GM23338 (cell line): ENCODE results near the gene PIP5K1C. TPM values are rescaled to one million over a fixed set of nuclear protein-coding genes. Genes with fewer than 3 reads are reported as not detected.

Source experiments
- ATAC-seq: fragments of 200-7000 bp; cut with Tn5 transposase; 3 replicates; pipeline ENCODE4 v1.9.1; 2020
- DNase-seq: peaks from one replicate; pipeline ENCODE4 v3.0.0-alpha.2; 2015; ENCODE audit warnings: low spot score
- H2AFZ ChIP-seq: fragments of 200-600 bp; sonication (generic); 2 replicates; pipeline ENCODE4 v1.8.0; 2016; ENCODE audit warnings: antibody characterized with exemption, mild to moderate bottlenecking, moderate library complexity
- H3F3A ChIP-seq: fragments of 200-600 bp; sonication (generic); replicated peaks from 2 replicates; pipeline ENCODE4 v1.8.0; 2017; ENCODE audit warnings: antibody characterized with exemption, mixed run types, low read depth
- H3K27ac ChIP-seq: fragments of 200-600 bp; sonication (generic); 2 replicates; pipeline ENCODE4 v1.6.1; 2016; ENCODE audit warnings: low read depth
- H3K27me3 ChIP-seq: fragments of 200-600 bp; sonication (generic); 2 replicates; pipeline ENCODE4 v1.8.0; 2016; ENCODE audit warnings: mild to moderate bottlenecking, mixed run types, moderate library complexity; ENCODE audit not compliant: insufficient read depth
- H3K36me3 ChIP-seq: fragments of 200-600 bp; sonication (generic); 2 replicates; pipeline ENCODE4 v1.8.0; 2016; ENCODE audit warnings: mild to moderate bottlenecking; ENCODE audit not compliant: insufficient read depth
- H3K4me1 ChIP-seq: fragments of 200-600 bp; sonication (generic); 2 replicates; pipeline ENCODE4 v1.8.0; 2016; ENCODE audit warnings: mild to moderate bottlenecking, moderate library complexity; ENCODE audit not compliant: insufficient read depth
- H3K4me2 ChIP-seq: fragments of 200-600 bp; sonication (generic); 2 replicates; pipeline ENCODE4 v1.7.1; 2017; ENCODE audit warnings: mixed run types
- H3K4me3 ChIP-seq: fragments of 200-600 bp; sonication (generic); 2 replicates; pipeline ENCODE4 v1.6.1; 2016; ENCODE audit warnings: mixed run types
- H3K79me2 ChIP-seq: fragments of 200-600 bp; sonication (generic); replicated peaks from 2 replicates; pipeline ENCODE4 v1.8.0; 2017; ENCODE audit warnings: mild to moderate bottlenecking; ENCODE audit not compliant: insufficient read depth
- H3K9me2 ChIP-seq: fragments of 200-600 bp; sonication (generic); 2 replicates; pipeline ENCODE4 v1.8.0; 2017; ENCODE audit not compliant: insufficient read depth
- H4K20me1 ChIP-seq: fragments of 200-600 bp; sonication (generic); replicated peaks from 2 replicates; pipeline ENCODE4 v1.8.0; 2017; ENCODE audit warnings: mild to moderate bottlenecking; ENCODE audit not compliant: insufficient read depth
- H3K27ac Mint-ChIP-seq: 2 replicates; pipeline ENCODE4 v1.8.0; 2020; ENCODE audit warnings: inconsistent platforms, mild to moderate bottlenecking, moderate library complexity, mixed read lengths
- H3K27me3 Mint-ChIP-seq: 3 replicates; pipeline ENCODE4 v1.8.0; 2022; ENCODE audit warnings: low read depth, mild to moderate bottlenecking, moderate library complexity, mixed read lengths, inconsistent platforms; ENCODE audit not compliant: insufficient read depth, poor library complexity
- H3K36me3 Mint-ChIP-seq: 3 replicates; pipeline ENCODE4 v1.8.0; 2021; ENCODE audit warnings: low read depth, mild to moderate bottlenecking, inconsistent platforms, moderate library complexity, mixed read lengths
- H3K4me1 Mint-ChIP-seq: 3 replicates; pipeline ENCODE4 v1.8.0; 2020; ENCODE audit warnings: mild to moderate bottlenecking, inconsistent platforms, mixed read lengths
- H3K4me3 Mint-ChIP-seq: 3 replicates; pipeline ENCODE4 v1.8.0; 2021; ENCODE audit warnings: moderate library complexity, mild to moderate bottlenecking, inconsistent platforms, mixed read lengths
- H3K9me3 Mint-ChIP-seq: 3 replicates; pipeline ENCODE4 v1.8.0; 2020; ENCODE audit warnings: moderate library complexity, mild to moderate bottlenecking, inconsistent platforms, mixed read lengths
- CREB1 ChIP-seq: fragments of 250-450 bp; sonication (Bioruptor Pico); IDR thresholded peaks from 2 replicates; pipeline ENCODE4 v1.5.0; 2020; ENCODE audit warnings: low read depth, mild to moderate bottlenecking, moderate library complexity
- ETS1 ChIP-seq: IDR thresholded peaks from 2 replicates; pipeline ENCODE4 v1.6.1; 2016; ENCODE audit warnings: antibody characterized with exemption
- EZH2 ChIP-seq: fragments of 200-600 bp; sonication (generic); IDR thresholded peaks from one replicate; pipeline ENCODE4 v1.8.0; 2017; ENCODE audit warnings: antibody characterized with exemption, mild to moderate bottlenecking, low read depth; ENCODE audit not compliant: unreplicated experiment
- NANOG ChIP-seq: IDR thresholded peaks from 2 replicates; pipeline ENCODE4 v1.6.1; 2016; ENCODE audit warnings: antibody characterized with exemption, borderline replicate concordance
- POLR2AphosphoS5 ChIP-seq: IDR thresholded peaks from 2 replicates; pipeline ENCODE4 v1.6.1; 2016; ENCODE audit warnings: antibody characterized with exemption, low read depth
- REST ChIP-seq: IDR thresholded peaks from one replicate; pipeline ENCODE4 v1.6.1; 2018; ENCODE audit warnings: antibody characterized with exemption; ENCODE audit not compliant: unreplicated experiment
- ZNF114 ChIP-seq: fragments of 250-450 bp; sonication (Bioruptor Pico); IDR thresholded peaks from 2 replicates; pipeline ENCODE4 v1.5.0; 2020; ENCODE audit warnings: mild to moderate bottlenecking, moderate library complexity
- ZNF331 ChIP-seq: fragments of 250-450 bp; sonication (Bioruptor Pico); IDR thresholded peaks from 2 replicates; pipeline ENCODE4 v1.5.0; 2020; ENCODE audit warnings: low read depth, mild to moderate bottlenecking, moderate library complexity
- ZNF462 ChIP-seq: fragments of 250-450 bp; sonication (Bioruptor Pico); IDR thresholded peaks from 2 replicates; pipeline ENCODE4 v1.5.0; 2020; ENCODE audit warnings: mild to moderate bottlenecking, moderate library complexity
- polyA plus RNA-seq: library from polyadenylated mRNA; unstranded; fragments of >200 nt; fragmentation: Nextera tagmentation; extraction: Ambion mirVana; gene quantifications from 2 replicates; pipeline ENCODE4 v1.2.1, GENCODE V29; 2016
- total RNA-seq: library from RNA; depleted of rRNA; stranded (reverse); fragments of >200 nt; shearing (Covaris generic); gene quantifications from 2 replicates; pipeline ENCODE4 v1.2.3, GENCODE V29; 2014
- TF ChIP-seq, protein P1 (sequence below), 2 experiments: fragments of 200-600 bp in 1 of 2; sonication (generic) in 1 of 2; conservative IDR thresholded peaks; 2 replicates each; pipeline versions ENCODE4 v1.5.1 to v1.6.1; 2016 to 2017; ENCODE audit warnings: antibody characterized with exemption in 2 of 2, low read depth in 2 of 2, mild to moderate bottlenecking in 2 of 2, moderate library complexity in 1 of 2

Gene PIP5K1C
- total and polyA plus RNA-seq, 2 experiments from 2014 or later: 11.8 to 46.7 TPM

- Histone ChIP-seq H3K27me3 (no peaks in the 10 kb centered on the region), H3K36me3 (no peaks in the 10 kb centered on the region), H3K27ac (no peak overlapping the region), H4K20me1 (peaks cover 16% of the 10 kb centered on the region), H3F3A (no peaks in the 10 kb centered on the region), H3K4me3 (no peak overlapping the region), H2AFZ (no peak overlapping the region), H3K4me2 (no peak overlapping the region), H3K9me2 (no peaks in the 10 kb centered on the region), H3K4me1 (peaks cover 9% of the 10 kb centered on the region; the same call in 1 of the 2 replicates), H3K79me2 (peaks cover 23% of the 10 kb centered on the region)
- H3K4me3 Mint-ChIP-seq: no peak overlapping the region
- H3K4me1 Mint-ChIP-seq: peaks cover 13% of the 10 kb centered on the region
- no peak for DNase-seq
- no peak for ATAC-seq
- peaks cover 16% of the 10 kb centered on the region for H3K27me3 Mint-ChIP-seq
- H3K36me3 Mint-ChIP-seq: peaks cover 13% of the 10 kb centered on the region
- H3K27ac Mint-ChIP-seq: no peak overlapping the region
- H3K9me3 Mint-ChIP-seq: no peaks in the 10 kb centered on the region
- TF ChIP-seq ETS1 (no peak), EZH2 (no peak), ZNF462 (CRISPR knock-in tag) (no peak), REST (no peak), ZNF331 (CRISPR knock-in tag) (no peak), CREB1 (CRISPR knock-in tag) (no peak), POLR2AphosphoS5 (no peak), NANOG (no peak), ZNF114 (CRISPR knock-in tag) (no peak)
- TF ChIP-seq, protein P1, sequence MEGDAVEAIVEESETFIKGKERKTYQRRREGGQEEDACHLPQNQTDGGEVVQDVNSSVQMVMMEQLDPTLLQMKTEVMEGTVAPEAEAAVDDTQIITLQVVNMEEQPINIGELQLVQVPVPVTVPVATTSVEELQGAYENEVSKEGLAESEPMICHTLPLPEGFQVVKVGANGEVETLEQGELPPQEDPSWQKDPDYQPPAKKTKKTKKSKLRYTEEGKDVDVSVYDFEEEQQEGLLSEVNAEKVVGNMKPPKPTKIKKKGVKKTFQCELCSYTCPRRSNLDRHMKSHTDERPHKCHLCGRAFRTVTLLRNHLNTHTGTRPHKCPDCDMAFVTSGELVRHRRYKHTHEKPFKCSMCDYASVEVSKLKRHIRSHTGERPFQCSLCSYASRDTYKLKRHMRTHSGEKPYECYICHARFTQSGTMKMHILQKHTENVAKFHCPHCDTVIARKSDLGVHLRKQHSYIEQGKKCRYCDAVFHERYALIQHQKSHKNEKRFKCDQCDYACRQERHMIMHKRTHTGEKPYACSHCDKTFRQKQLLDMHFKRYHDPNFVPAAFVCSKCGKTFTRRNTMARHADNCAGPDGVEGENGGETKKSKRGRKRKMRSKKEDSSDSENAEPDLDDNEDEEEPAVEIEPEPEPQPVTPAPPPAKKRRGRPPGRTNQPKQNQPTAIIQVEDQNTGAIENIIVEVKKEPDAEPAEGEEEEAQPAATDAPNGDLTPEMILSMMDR (conservative IDR thresholded peaks at IDR 0.05; ENCODE audit: low read depth in 2 of 2): no peak
These were observed 76.6 kb downstream of the PIP5K1C start for GRCh38 chr19:3623716-3624115.
